WTC11 (cell line): ENCODE measurements around the gene MOCS1. TPM values are rescaled to one million over a fixed set of nuclear protein-coding genes. Genes with fewer than 3 reads are reported as not detected.

Experiments
- ATAC-seq: fragments of 200-7000 bp; cut with Tn5 transposase; 2 replicates; pipeline ENCODE4 v1.10.0; 2021; ENCODE audit warnings: mild to moderate bottlenecking, moderate library complexity
- CTCF ChIA-PET: fragments of 300-600 bp; sonication (Branson Sonifier 250); formaldehyde crosslinking; loops from one replicate; lab custom pipeline; 2021; ENCODE audit warnings: antibody characterized with exemption; lab: Charles Lee
- POLR2A ChIA-PET: fragments of 350-600 bp; sonication (Branson Sonifier 250); formaldehyde crosslinking; loops from one replicate; lab custom pipeline; 2021; ENCODE audit warnings: antibody characterized with exemption; lab: Charles Lee
- DNase-seq: peaks from one replicate; pipeline ENCODE4 v3.0.0; 2021; ENCODE audit warnings: low spot score
- H3K27ac Mint-ChIP-seq: 2 replicates; pipeline ENCODE4 v1.8.0; 2021; ENCODE audit warnings: mixed read lengths
- H3K27me3 Mint-ChIP-seq: 2 replicates; pipeline ENCODE4 v1.8.0; 2021; ENCODE audit warnings: low read depth, mild to moderate bottlenecking, moderate library complexity, mixed read lengths
- H3K36me3 Mint-ChIP-seq: 2 replicates; pipeline ENCODE4 v1.8.0; 2021; ENCODE audit warnings: mixed read lengths
- H3K4me1 Mint-ChIP-seq: 2 replicates; pipeline ENCODE4 v1.8.0; 2022; ENCODE audit warnings: mixed read lengths
- H3K4me3 Mint-ChIP-seq: 2 replicates; pipeline ENCODE4 v1.8.0; 2021; ENCODE audit warnings: mild to moderate bottlenecking, moderate library complexity, mixed read lengths
- H3K9me3 Mint-ChIP-seq: 2 replicates; pipeline ENCODE4 v1.8.0; 2021; ENCODE audit warnings: mixed read lengths
- GABPB1 ChIP-seq: sonication (generic); formaldehyde crosslinking; IDR thresholded peaks from 2 replicates; pipeline ENCODE4 v1.8.1; 2023; ENCODE audit warnings: mild to moderate bottlenecking, missing genetic modification reagents
- IRF2 ChIP-seq: sonication (generic); formaldehyde crosslinking; IDR thresholded peaks from 2 replicates; pipeline ENCODE4 v1.8.0; 2022; ENCODE audit warnings: low read depth, missing genetic modification reagents, borderline replicate concordance
- SMAD4 ChIP-seq: sonication (generic); formaldehyde crosslinking; IDR thresholded peaks from 2 replicates; pipeline ENCODE4 v1.8.0; 2022; ENCODE audit warnings: mild to moderate bottlenecking, missing genetic modification reagents
- SP1 ChIP-seq: sonication (generic); formaldehyde crosslinking; conservative IDR thresholded peaks from 2 replicates; pipeline ENCODE4 v1.8.1; 2022; ENCODE audit warnings: missing genetic modification reagents
- TP53 ChIP-seq: sonication (generic); formaldehyde crosslinking; IDR thresholded peaks from 2 replicates; pipeline ENCODE4 v1.8.1; 2023; ENCODE audit warnings: mild to moderate bottlenecking, missing genetic modification reagents
- ZBTB21 ChIP-seq: sonication (generic); formaldehyde crosslinking; IDR thresholded peaks from 2 replicates; pipeline ENCODE4 v1.8.1; 2023; ENCODE audit warnings: mild to moderate bottlenecking, missing genetic modification reagents, borderline replicate concordance
- ZNF281 ChIP-seq: sonication (generic); formaldehyde crosslinking; IDR thresholded peaks from 2 replicates; pipeline ENCODE4 v1.8.0; 2023; ENCODE audit warnings: mild to moderate bottlenecking, missing genetic modification reagents
- ZNF396 ChIP-seq: fragments of 250-450 bp; sonication (Bioruptor Pico); IDR thresholded peaks from 2 replicates; pipeline ENCODE4 v1.8.0; 2021; ENCODE audit warnings: mild to moderate bottlenecking, moderate library complexity, borderline replicate concordance
- ZNF423 ChIP-seq: fragments of 250-450 bp; sonication (Bioruptor Pico); IDR thresholded peaks from 2 replicates; pipeline ENCODE4 v2.1.2; 2022; ENCODE audit warnings: mild to moderate bottlenecking, moderate library complexity
- ZNF671 ChIP-seq: fragments of 250-450 bp; sonication (Bioruptor Pico); IDR thresholded peaks from 2 replicates; pipeline ENCODE4 v1.8.0; 2021; ENCODE audit warnings: mild to moderate bottlenecking
- total RNA-seq: library from RNA; stranded (reverse); gene quantifications from 3 replicates; pipeline ENCODE4 v1.2.3, GENCODE V29; 2021
- TF ChIP-seq, protein P1 (sequence below): fragments of 250-450 bp; sonication (Bioruptor Pico); IDR thresholded peaks from 2 replicates; pipeline ENCODE4 v1.9.0; 2021; ENCODE audit warnings: mild to moderate bottlenecking
- TF ChIP-seq, protein P2 (sequence below): sonication (generic); formaldehyde crosslinking; IDR thresholded peaks from 2 replicates; pipeline ENCODE4 v1.8.0; 2022; ENCODE audit warnings: mild to moderate bottlenecking, missing genetic modification reagents
- TF ChIP-seq, protein P3 (sequence below): sonication (generic); formaldehyde crosslinking; IDR thresholded peaks from 2 replicates; pipeline ENCODE4 v1.8.1; 2022; ENCODE audit warnings: mild to moderate bottlenecking, missing genetic modification reagents, moderate library complexity, borderline replicate concordance

Gene MOCS1
- total RNA-seq, 1 experiment from 2014 or later = 18.5 TPM

GRCh38 chr6:39947611-39948068 lies 13.4 kb upstream of the MOCS1 start:
- no peaks in the 10 kb centered on the region for H3K27me3 Mint-ChIP-seq
- no peaks in the 10 kb centered on the region for H3K36me3 Mint-ChIP-seq
- ChIA-PET CTCF (interaction anchor here (0.7 to 2.3 kb wide), 5 partner anchors 13 to 585 kb away, joined by 3 to 6 read pairs (median 3); partner anchors contain the start of gene MOCS1), POLR2A (interaction anchor here (1.2 kb wide), 1 partner anchor 13 kb away, joined by 3 read pairs; the partner anchor contains the start of gene MOCS1)
- DNase-seq = peak; percentile 22
- ATAC-seq = peak; percentile 91
- TF ChIP-seq ZBTB21 (CRISPR knock-in tag) (no peak), SP1 (CRISPR knock-in tag) (0 out of 2 replicates have a peak, but pooled peaks have one; percentile 22)
- H3K9me3 Mint-ChIP-seq = no peaks in the 10 kb centered on the region
- no peaks in the 10 kb centered on the region; the same call in 1 of the 2 replicates for H3K4me1 Mint-ChIP-seq
- peak overlapping the region; percentile 9; the same call in 1 of the 2 replicates for H3K4me3 Mint-ChIP-seq
- H3K27ac Mint-ChIP-seq = peak overlapping the region; percentile 22; the same call in 1 of the 2 replicates

DNA sequence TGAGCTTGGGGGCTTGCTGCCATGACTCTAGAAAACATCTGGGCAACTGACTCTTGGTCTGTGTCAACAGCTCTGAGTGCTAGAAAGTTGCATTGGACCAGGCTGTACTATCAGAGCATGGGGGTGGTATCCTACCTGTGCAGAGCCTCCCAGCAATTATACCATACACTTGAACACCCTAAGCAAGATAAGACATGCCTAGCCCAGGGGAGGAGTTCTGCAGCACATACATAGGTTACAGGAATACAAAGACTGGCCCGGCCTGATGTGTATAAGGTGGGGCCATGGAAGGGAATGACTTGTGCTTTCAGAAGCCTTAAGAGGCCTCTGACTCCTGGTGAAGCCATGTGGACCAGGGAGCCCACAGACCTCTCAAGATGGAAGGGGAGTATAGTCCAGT lies 11.4 kb upstream of the MOCS1 start:
- TF ChIP-seq, protein P1, sequence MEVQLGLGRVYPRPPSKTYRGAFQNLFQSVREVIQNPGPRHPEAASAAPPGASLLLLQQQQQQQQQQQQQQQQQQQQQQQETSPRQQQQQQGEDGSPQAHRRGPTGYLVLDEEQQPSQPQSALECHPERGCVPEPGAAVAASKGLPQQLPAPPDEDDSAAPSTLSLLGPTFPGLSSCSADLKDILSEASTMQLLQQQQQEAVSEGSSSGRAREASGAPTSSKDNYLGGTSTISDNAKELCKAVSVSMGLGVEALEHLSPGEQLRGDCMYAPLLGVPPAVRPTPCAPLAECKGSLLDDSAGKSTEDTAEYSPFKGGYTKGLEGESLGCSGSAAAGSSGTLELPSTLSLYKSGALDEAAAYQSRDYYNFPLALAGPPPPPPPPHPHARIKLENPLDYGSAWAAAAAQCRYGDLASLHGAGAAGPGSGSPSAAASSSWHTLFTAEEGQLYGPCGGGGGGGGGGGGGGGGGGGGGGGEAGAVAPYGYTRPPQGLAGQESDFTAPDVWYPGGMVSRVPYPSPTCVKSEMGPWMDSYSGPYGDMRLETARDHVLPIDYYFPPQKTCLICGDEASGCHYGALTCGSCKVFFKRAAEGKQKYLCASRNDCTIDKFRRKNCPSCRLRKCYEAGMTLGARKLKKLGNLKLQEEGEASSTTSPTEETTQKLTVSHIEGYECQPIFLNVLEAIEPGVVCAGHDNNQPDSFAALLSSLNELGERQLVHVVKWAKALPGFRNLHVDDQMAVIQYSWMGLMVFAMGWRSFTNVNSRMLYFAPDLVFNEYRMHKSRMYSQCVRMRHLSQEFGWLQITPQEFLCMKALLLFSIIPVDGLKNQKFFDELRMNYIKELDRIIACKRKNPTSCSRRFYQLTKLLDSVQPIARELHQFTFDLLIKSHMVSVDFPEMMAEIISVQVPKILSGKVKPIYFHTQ (CRISPR knock-in tag) = no peak
- TF ChIP-seq GABPB1 = no peak
- no peak for TF ChIP-seq TP53
- no peak for TF ChIP-seq ZNF423 (CRISPR knock-in tag)
- no peak for TF ChIP-seq ZNF281 (CRISPR knock-in tag)
- TF ChIP-seq ZNF671 (CRISPR knock-in tag) = no peak
- no peak for TF ChIP-seq SMAD4
- no peak for TF ChIP-seq ZNF396 (CRISPR knock-in tag)
- TF ChIP-seq IRF2 = no peak
- TF ChIP-seq, protein P2, sequence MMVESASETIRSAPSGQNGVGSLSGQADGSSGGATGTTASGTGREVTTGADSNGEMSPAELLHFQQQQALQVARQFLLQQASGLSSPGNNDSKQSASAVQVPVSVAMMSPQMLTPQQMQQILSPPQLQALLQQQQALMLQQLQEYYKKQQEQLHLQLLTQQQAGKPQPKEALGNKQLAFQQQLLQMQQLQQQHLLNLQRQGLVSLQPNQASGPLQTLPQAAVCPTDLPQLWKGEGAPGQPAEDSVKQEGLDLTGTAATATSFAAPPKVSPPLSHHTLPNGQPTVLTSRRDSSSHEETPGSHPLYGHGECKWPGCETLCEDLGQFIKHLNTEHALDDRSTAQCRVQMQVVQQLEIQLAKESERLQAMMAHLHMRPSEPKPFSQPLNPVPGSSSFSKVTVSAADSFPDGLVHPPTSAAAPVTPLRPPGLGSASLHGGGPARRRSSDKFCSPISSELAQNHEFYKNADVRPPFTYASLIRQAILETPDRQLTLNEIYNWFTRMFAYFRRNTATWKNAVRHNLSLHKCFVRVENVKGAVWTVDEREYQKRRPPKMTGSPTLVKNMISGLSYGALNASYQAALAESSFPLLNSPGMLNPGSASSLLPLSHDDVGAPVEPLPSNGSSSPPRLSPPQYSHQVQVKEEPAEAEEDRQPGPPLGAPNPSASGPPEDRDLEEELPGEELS (CRISPR knock-in tag) = no peak
- TF ChIP-seq, protein P3, sequence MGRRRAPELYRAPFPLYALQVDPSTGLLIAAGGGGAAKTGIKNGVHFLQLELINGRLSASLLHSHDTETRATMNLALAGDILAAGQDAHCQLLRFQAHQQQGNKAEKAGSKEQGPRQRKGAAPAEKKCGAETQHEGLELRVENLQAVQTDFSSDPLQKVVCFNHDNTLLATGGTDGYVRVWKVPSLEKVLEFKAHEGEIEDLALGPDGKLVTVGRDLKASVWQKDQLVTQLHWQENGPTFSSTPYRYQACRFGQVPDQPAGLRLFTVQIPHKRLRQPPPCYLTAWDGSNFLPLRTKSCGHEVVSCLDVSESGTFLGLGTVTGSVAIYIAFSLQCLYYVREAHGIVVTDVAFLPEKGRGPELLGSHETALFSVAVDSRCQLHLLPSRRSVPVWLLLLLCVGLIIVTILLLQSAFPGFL (CRISPR knock-in tag) = no peak
- Mint-ChIP-seq H3K4me1 (no peaks in the 10 kb centered on the region; the same call in 1 of the 2 replicates), H3K27me3 (peaks cover 2% of the 10 kb centered on the region; the same call in 1 of the 2 replicates), H3K4me3 (no peak overlapping the region), H3K9me3 (no peaks in the 10 kb centered on the region), H3K27ac (no peak overlapping the region), H3K36me3 (no peaks in the 10 kb centered on the region)
- no peak for DNase-seq
- no peak for ATAC-seq
- CTCF ChIA-PET = no interaction called here
- POLR2A ChIA-PET = no interaction called here
